NCI-H2081 treated with DMSO at 0.1 percent for 48 hours (cell line): Measurements from ENCODE around the gene OPALIN.
"Not testable (repeated sequence)": the region's sequence is repeated elsewhere in the genome, so short reads cannot be mapped to it uniquely, and the experiment has no call there.

Experiments used
- DNase-seq: peaks from one replicate; lab custom pipeline; 2025; lab: John Stamatoyannopoulos, UW

Gene OPALIN

GRCh38 chr10:96338279-96338925 lies 20.4 kb downstream of the OPALIN start:
- no peak for DNase-seq

- DNase-seq: no peak
Measured at GRCh38 chr10:96337106-96337505, 21.7 kb downstream of the OPALIN start.

- DNase-seq: no peak
Measured at GRCh38 chr10:96334616-96335526, 23.9 kb downstream of the OPALIN start.

GRCh38 chr10:96333101-96333500 lies 25.7 kb downstream of the OPALIN start:
- no peak for DNase-seq

- no peak for DNase-seq
Measured at GRCh38 chr10:96327462-96327861, 31.3 kb downstream of the OPALIN start.

- DNase-seq: no peak
Measured at GRCh38 chr10:96325719-96326373, 33.0 kb downstream of the OPALIN start.

GRCh38 chr10:96324447-96324846 lies 34.4 kb downstream of the OPALIN start:
- DNase-seq: no peak

GRCh38 chr10:96322275-96322674 lies 36.5 kb downstream of the OPALIN start:
- DNase-seq: no peak

- no peak for DNase-seq
Measured at GRCh38 chr10:96321822-96322221, 37.0 kb downstream of the OPALIN start.

GRCh38 chr10:96319754-96320474 lies 38.9 kb downstream of the OPALIN start:
- no peak for DNase-seq

GRCh38 chr10:96317067-96317833 lies 41.6 kb downstream of the OPALIN start:
- DNase-seq: no peak

GRCh38 chr10:96313344-96313743 lies 45.5 kb downstream of the OPALIN start:
- DNase-seq: no peak

GRCh38 chr10:96311180-96311715 lies 47.6 kb downstream of the OPALIN start:
- no peak for DNase-seq

- DNase-seq: no peak
Measured at GRCh38 chr10:96310321-96310669, 48.5 kb downstream of the OPALIN start.

- no peak for DNase-seq
Measured at GRCh38 chr10:96309628-96310320, 49.0 kb downstream of the OPALIN start.

GRCh38 chr10:96308854-96309253 lies 49.9 kb downstream of the OPALIN start:
- DNase-seq: not testable (repeated sequence)

GRCh38 chr10:96306516-96306915 lies 52.3 kb downstream of the OPALIN start:
- peak; percentile 40 for DNase-seq

- no peak for DNase-seq
Measured at GRCh38 chr10:96305019-96305418, 53.8 kb downstream of the OPALIN start.

GRCh38 chr10:96304230-96304629 lies 54.6 kb downstream of the OPALIN start, which contains the start of gene DNTT:
TSS of gene DNTT (plus strand) at chr10:96304434. CDS start at chr10:96304498, 64 bp downstream.
- DNase-seq: no peak

GRCh38 chr10:96301616-96302015 lies 57.2 kb downstream of the OPALIN start:
- DNase-seq: no peak
